Pericardium fibroblast (primary cell): ENCODE data around the gene RSRC1. TPM values are rescaled to one million over a fixed set of nuclear protein-coding genes. Genes with fewer than 3 reads are reported as not detected.

Source experiments
- total RNA-seq: library from RNA; depleted of rRNA; stranded (reverse); fragments of >200 nt; gene quantifications from 2 replicates; pipeline ENCODE4 v1.2.3, GENCODE V29; 2015

RSRC1 gene, protein sequence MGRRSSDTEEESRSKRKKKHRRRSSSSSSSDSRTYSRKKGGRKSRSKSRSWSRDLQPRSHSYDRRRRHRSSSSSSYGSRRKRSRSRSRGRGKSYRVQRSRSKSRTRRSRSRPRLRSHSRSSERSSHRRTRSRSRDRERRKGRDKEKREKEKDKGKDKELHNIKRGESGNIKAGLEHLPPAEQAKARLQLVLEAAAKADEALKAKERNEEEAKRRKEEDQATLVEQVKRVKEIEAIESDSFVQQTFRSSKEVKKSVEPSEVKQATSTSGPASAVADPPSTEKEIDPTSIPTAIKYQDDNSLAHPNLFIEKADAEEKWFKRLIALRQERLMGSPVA
- total RNA-seq: 13.8 and 17.9 TPM in 2 replicates

DNA sequence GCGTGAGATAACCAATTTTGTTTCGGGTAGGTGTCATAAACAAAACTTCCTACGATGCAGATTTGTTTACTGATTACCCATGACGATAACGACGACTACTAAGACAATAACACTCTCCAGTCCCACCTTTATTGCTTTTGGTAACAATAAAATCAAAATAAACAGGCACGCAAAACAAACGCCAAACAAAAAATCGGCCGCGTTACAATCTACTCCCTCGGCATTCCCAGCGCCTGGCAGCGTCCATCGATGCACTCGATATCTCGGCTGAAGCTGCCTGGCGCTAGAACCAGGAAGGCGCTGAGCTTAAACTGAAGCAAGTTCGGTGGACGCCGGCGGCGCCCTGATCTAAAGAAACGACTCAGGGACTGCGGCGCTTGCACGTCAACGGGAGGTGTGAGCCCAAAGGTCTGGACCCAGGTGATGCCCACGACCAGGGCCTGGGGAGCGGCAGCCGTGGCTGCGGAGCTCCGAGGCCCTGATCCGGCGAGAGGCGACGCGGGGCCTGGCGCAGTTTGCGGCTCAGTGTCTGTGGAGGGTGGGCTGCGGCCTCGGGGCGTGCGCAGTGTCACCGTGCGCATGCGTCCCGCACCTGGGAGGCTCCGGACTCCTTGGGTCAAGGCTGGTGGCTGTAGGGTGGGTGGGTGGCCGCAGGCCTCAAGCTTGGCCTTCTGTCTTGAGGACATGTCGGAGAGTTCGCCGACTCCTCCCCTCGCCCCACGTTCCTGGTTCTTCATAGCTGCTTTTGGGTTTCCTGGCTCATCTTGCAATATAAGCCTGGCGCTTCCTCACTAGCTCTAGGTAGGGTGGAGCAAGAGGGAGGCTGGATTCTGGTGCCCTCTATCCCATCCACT, at the start of gene RSRC1:
Gene RSRC1 (plus strand): TSS at position 286 of the 854 bp plus-strand sequence. CDS start 12,016 bp downstream, outside the sequence.

DNA sequence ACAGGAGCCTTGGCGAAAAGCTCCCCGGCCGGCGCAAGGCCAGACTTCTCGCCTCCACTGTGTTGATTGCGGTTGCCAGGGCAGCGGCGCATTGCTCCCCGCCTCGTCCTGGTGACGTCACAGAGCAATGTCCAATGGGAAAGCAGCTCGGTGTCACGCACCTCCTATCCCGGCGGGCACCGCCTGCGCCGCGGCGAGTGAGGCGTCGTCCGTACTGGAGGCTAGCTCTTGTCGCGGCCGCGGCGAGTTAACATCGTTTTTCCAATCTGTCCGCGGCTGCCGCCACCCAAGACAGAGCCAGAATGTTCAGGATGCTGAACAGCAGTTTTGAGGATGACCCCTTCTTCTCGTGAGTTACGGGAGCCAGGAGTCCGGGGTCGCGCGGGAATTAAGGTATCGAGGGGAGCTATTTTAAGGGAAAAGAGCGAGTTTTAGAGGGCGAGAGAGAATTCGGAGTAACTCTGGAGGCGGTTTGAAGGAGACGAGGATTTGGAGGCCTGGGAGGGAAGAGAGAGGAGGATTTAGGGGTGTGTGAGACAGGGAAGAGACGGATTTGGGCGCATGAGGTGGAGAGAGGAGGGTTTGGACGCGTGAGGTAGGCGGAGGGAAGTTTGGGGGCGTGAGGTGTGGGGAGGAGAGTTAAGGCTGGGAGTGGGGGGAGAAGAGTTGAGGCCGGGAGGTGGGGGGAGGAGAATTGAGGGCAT, 461.3 kb downstream of the RSRC1 start, which contains the start of gene MLF1:
Gene MLF1 (plus strand): TSS at position 196 of the 704 bp plus-strand sequence. CDS start 107 bp downstream, at position 303.

Other genes with a start within 250 kb of the RSRC1 start
- gene SHOX2, start 3.7 kb upstream of the RSRC1 start, total RNA-seq: 5.8 and 8.6 TPM in 2 replicates